Stimulated activated CD4-positive, alpha-beta T cell treated with anti-CD3 and anti-CD28 coated beads, Interleukin-4, amount 100 ng/mL, for 4 hours (primary cell): Measurements from ENCODE around the gene KRTAP5-11.
"Not testable (repeated sequence)": the region's sequence is repeated elsewhere in the genome, so short reads cannot be mapped to it uniquely, and the experiment has no call there.

Experiments used
- DNase-seq, 2 experiments: peaks; one replicate each; pipeline ENCODE4 v3.0.0-alpha.2; 2020

The KRTAP5-11 gene

GRCh38 chr11:71582309-71582895 lies at the start of gene KRTAP5-11:
Gene KRTAP5-11 (minus strand): TSS chr11:71582875. CDS start chr11:71582837, 38 bp downstream.
- no peak for DNase-seq

- DNase-seq = not testable (repeated sequence)
Measured at GRCh38 chr11:71631551-71631950, 48.9 kb upstream of the KRTAP5-11 start.

- DNase-seq = not testable (repeated sequence)
Measured at GRCh38 chr11:71630071-71630470, 47.4 kb upstream of the KRTAP5-11 start.

DNA sequence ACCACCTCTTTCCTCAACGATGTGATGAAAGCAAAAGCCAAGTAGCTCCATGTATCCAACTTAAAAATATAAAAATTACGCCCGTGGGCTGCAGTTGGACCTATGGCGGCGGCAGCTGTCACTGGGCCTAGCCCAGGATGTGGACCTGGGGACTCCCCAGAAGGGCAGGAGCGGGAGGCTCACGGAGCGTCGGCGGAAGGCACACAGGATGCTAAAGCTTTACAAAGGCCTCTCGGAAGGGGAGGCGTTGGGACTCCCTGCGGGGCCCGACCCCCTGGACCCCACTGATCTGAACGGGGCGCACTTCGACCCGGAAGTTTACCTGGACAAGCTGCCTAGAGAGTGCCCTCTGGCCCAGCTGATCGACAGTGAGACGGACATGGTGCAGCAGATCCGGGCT lies 46.3 kb upstream of the KRTAP5-11 start:
- DNase-seq = not testable (repeated sequence)

DNA sequence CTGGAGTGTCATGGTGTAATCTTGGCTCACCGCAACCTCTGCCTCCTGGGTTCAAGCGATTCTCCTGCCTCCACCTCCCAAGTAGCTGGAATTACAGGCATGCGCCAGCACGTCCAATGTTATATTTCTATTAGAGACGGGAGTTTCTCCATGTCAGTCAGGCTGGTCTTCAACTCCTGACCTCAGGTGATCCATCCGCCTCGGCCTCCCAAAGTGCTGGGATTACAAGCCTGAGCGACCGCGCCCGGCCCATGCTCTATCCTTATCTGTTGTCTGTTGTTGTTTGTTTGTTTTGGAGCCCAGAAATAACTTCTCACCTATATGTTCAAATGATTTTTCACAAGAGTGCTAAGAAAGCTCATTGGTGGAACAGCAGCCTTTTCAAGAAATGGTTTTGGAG lies 40.6 kb upstream of the KRTAP5-11 start:
- DNase-seq = not testable (repeated sequence)

DNA sequence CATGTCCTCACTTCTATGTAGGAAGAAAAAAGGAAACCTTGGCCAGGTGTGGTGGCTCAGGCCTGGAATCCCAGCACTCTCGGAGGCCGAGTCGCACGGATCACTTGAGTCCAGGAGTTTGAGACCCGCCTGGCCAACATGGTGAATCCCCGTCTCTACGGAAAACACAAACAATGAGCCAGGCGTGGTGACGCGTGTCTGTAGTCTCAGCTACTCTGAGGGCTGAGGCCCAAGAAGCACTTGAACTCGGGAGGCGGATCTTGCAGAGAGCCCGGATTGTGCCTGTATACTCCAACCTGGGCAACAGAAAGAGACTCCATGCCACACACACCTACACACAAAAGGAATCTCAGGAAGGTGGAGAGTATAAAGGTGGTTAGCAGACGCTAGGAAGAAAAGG lies 39.9 kb upstream of the KRTAP5-11 start:
- DNase-seq = not testable (repeated sequence)

- DNase-seq = not testable (repeated sequence)
Measured at GRCh38 chr11:71615003-71615402, 32.3 kb upstream of the KRTAP5-11 start.

DNA sequence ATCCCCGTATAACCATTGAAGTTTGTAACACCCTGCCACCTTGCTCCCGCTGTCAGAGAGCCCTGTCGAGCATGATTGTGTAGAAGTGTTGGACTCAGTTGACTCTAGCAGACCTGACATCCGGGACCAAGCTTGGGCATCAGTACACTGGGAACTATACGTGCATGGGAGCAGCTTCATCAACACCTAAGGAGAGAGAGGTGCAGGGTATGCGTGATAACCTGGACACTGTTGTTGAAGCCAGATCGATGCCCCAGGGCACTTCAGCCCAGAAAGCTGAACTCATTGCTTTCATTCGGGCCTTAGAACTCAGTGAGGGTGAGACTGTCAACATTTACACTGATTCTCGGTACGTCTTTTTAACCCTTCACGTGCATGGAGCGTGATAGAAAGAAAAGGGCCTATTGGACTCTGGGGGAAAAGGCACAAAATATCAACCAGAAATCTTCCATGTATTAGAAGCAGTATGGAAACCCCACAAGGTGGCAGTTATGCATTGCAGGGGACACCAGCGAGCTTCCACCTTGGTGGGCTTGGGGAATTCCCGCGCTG lies 31.8 kb upstream of the KRTAP5-11 start:
- not testable (repeated sequence) for DNase-seq

DNA sequence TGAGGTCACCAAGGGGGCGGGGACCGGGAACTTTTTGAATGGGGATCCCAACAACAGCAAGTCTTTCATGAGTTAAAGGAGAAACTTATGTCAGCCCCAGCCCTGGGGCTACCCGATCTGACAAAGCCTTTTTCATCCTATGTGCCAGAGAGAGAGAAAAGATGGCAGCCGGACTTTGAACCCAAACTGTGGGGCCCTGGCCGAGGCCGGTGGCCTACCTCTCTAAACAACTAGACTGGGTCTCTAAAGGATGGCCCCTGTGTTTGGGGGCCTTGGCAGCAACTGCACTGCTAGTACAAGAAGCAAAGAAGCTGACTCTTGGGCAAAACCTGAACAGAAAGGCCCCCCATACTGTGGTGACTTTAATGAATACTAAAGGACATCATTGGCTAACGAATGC lies 31.3 kb upstream of the KRTAP5-11 start:
- DNase-seq = not testable (repeated sequence)

DNA sequence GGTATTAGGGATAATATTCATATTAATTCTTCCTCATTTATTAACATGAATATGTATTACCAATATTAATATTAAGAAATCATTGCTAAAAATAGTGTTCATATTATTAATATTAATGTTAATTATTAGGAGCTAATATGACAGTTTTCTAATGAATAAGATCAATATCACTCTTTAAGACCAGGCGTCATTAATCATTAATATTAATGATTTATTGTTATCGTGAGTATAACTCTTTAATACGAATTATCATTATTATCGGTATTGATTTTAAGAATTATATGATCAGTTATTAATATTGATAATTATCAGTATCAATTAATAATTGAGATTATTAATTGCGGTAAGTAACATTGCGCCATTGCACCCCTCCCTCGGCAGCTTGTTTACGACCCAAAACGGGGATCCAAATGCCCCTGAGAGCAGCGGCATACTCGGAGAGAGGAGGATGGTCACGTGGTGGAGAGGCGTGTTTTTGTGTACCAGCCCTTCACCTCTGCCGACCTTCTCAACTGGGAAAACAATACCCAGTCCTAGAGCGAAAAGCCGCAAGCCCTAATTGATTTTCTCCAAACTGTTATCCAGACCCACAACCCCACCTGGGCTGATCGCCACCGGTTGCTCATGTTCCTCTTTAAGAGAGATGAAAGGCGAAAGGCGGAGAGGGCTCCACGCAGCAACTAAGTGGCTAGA lies 28.7 kb upstream of the KRTAP5-11 start:
- not testable (repeated sequence) for DNase-seq

GRCh38 chr11:71608272-71608671 lies 25.6 kb upstream of the KRTAP5-11 start:
- not testable (repeated sequence) for DNase-seq

GRCh38 chr11:71607520-71608216 lies 25.0 kb upstream of the KRTAP5-11 start:
- DNase-seq = not testable (repeated sequence)

DNA sequence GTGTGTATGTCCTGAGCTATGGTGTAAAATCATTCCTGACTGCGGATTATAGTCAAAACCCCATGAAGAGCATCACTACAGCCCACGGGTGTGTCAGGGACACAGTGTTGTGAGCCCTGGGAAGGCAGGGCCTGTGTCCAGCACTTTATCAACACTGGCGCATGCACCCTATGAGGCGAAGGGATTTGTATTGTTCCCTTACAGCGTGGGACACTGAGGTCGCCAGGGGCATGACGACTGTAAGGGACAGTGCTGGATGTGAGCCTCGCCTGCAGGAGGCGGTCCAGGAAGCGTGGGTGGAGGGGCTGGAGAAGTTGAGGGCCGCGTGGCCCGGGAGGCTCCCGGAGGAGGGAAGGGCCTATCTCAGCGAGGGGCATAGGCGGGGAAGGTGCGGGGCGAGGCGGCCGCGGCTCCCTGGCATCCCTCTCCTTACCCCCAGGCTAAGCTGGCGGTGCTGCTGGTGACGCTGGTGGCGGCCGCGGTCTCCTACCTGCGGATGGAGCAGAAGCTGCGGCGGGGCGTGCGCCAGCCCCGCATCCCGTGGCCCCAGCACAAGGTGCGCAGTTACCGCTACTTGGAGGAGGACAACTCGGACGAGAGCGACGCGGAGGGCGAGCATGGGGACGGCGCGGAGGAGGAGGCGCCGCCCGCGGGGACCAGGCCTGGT lies 24.3 kb upstream of the KRTAP5-11 start:
- not testable (repeated sequence) for DNase-seq

GRCh38 chr11:71604798-71605488 lies 22.3 kb upstream of the KRTAP5-11 start:
- DNase-seq = peak; percentile 6

GRCh38 chr11:71603221-71603620 lies 20.5 kb upstream of the KRTAP5-11 start:
- DNase-seq = not testable (repeated sequence)

- DNase-seq = not testable (repeated sequence)
Measured at GRCh38 chr11:71589546-71589920, 6.9 kb upstream of the KRTAP5-11 start.

DNA sequence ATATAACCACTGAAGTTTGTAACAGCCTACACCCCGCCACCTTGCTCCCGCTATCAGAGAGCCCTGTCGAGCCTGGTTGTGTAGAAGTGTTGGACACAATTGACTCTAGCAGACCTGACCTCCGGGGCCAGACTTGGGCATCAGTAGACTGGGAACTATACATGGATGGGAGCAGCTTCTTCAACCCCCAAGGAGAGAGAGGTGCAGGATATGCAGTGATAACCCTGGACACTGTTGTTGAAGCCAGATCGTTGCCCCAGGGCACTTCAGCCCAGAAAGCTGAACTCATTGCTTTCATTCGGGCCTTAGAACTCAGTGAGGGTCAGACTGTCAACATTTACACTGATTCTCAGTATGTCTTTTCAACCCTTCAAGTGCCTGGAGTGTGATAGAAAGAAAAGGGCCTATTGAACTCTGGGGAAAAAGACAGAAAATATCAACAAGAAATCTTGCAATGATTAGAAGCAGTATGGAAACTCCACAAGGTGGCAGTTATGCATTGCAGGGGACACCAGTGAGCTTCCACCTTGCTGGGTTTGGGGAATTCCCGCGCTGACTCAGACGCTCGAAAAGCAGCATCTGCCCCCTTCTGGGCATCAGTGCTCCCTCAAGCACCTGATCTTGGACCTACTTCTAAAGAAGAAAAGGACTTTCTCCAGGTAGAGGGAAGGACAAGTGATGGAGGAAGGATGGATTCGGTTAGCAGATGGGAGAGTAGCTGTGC lies 6.3 kb upstream of the KRTAP5-11 start:
- DNase-seq = peak; percentile 60 to 68

GRCh38 chr11:71588314-71588713 lies 5.6 kb upstream of the KRTAP5-11 start:
- DNase-seq = not testable (repeated sequence)

DNA sequence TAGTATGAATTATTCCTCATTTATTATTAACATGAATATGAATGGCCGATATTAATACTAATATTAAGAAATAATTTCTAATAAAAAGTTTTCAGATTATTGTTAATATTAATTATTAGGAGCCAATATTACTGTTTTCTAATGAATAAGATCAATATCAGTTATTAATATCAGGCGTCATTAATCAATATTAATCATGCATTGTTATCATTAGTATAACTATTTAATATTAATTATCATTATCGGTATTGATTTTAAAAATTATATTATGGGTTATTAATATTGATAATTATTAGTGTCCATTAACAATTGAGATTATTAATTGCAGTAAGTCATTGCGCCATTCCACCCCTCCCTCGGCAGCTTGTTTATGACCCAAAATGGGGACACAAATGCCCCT lies 3.0 kb upstream of the KRTAP5-11 start:
- DNase-seq = not testable (repeated sequence)

- DNase-seq = not testable (repeated sequence)
Measured at GRCh38 chr11:71582969-71583368, 294 bp upstream of the KRTAP5-11 start.

DNA sequence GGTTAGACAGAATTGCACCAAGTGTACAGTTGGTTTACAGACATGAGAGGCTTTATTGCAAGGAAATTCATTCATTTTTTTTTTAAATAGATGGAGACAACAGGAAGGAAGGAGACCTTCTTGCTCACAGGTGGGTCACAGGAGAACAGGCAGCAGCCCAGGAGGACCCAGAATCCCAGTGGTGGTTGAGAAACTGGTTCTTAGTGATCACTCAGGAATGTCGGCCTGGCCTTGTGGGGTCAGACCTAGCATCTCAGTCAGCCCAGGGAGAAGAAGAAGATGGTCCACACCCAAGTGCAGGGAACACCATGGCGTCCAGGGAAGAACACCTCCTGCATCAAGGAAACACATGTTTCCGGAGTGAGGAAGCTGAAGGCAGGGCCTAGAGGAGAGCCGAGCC lies 849 bp downstream of the KRTAP5-11 start:
- no peak for DNase-seq
